Fibroblast of lung (primary cell): ENCODE data around the gene UBE2L6. TPM values are rescaled to one million over a fixed set of nuclear protein-coding genes. Genes with fewer than 3 reads are reported as not detected.

Experiments used
- DNase-seq, 2 donors: peaks; one replicate each; pipeline versions ENCODE4 v3.0.0 to v3.0.0-alpha.2; 2010; ENCODE audit warnings: low read depth in 2 of 2
- H2AFZ ChIP-seq: 2 replicates; pipeline ENCODE4 v1.5.1; 2012; ENCODE audit warnings: low read length, control low read depth, inconsistent platforms
- H3K27ac ChIP-seq: 2 replicates; pipeline ENCODE4 v1.5.1; 2011; ENCODE audit warnings: low read length, control low read depth; ENCODE audit not compliant: insufficient read depth
- H3K27me3 ChIP-seq: 2 replicates; pipeline ENCODE4 v1.5.1; 2011; ENCODE audit warnings: mild to moderate bottlenecking, low read length; ENCODE audit not compliant: control insufficient read depth, insufficient read depth
- H3K36me3 ChIP-seq: 2 replicates; pipeline ENCODE4 v1.5.1; 2011; ENCODE audit warnings: low read length; ENCODE audit not compliant: control insufficient read depth, insufficient read depth
- H3K4me1 ChIP-seq: 2 replicates; pipeline ENCODE4 v1.5.1; 2011; ENCODE audit warnings: low read length; ENCODE audit not compliant: control insufficient read depth, insufficient read depth; ENCODE audit errors: extremely low read depth
- H3K4me2 ChIP-seq: 2 replicates; pipeline ENCODE4 v1.5.1; 2011; ENCODE audit warnings: low read length, control low read depth; ENCODE audit not compliant: insufficient read depth; ENCODE audit errors: extremely low read depth
- H3K4me3 ChIP-seq, 4 experiments: fragments of 200-600 bp in 1 of 4; sonication (generic) in 1 of 4; replicated peaks in 1 of 4; 2 replicates each; pipeline ENCODE4 v1.5.1; 2011 to 2016; ENCODE audit warnings: low read length in 4 of 4, low read depth in 3 of 4, mild to moderate bottlenecking in 3 of 4, control low read depth in 2 of 4, inconsistent platforms in 1 of 4, mixed read lengths in 1 of 4; ENCODE audit not compliant: insufficient read depth in 1 of 4; ENCODE audit errors: control extremely low read depth in 1 of 4
- H3K79me2 ChIP-seq: 2 replicates; pipeline ENCODE4 v1.5.1; 2012; ENCODE audit warnings: mild to moderate bottlenecking, low read length, inconsistent platforms; ENCODE audit not compliant: control insufficient read depth, insufficient read depth
- H3K9ac ChIP-seq: 2 replicates; pipeline ENCODE4 v1.5.1; 2011; ENCODE audit warnings: mild to moderate bottlenecking, low read length, control low read depth; ENCODE audit not compliant: insufficient read depth
- H3K9me3 ChIP-seq: 2 replicates; pipeline ENCODE4 v1.5.1; 2012; ENCODE audit warnings: low read depth, low read length; ENCODE audit not compliant: control insufficient read depth, insufficient read depth
- H4K20me1 ChIP-seq: 2 replicates; pipeline ENCODE4 v1.5.1; 2011; ENCODE audit warnings: low read length; ENCODE audit not compliant: control insufficient read depth, insufficient read depth; ENCODE audit errors: extremely low read depth
- EZH2 ChIP-seq: IDR thresholded peaks from 2 replicates; pipeline ENCODE4 v1.5.1; 2012; ENCODE audit warnings: low read length, control low read depth, mild to moderate bottlenecking; ENCODE audit errors: missing control alignments
- polyA plus RNA-seq, 2 donors: library from polyadenylated mRNA; depleted of rRNA in 1 of 2; stranded (reverse) in 1 of 2; unstranded in 1 of 2; fragments of >200 nt; gene quantifications; 2 replicates each; pipeline ENCODE4 v1.2.1, GENCODE V29; 2011 to 2012; ENCODE audit warnings: missing spikeins in 1 of 2
- total RNA-seq: library from RNA; depleted of rRNA; stranded (reverse); fragments of >200 nt; gene quantifications from 2 replicates; pipeline ENCODE4 v1.2.1, GENCODE V29; 2014
- TF ChIP-seq, protein P1 (sequence below), 2 donors: IDR thresholded peaks in 1 of 2; conservative IDR thresholded peaks in 1 of 2; 1 replicate in 1 of 2; 2 replicates in 1 of 2; pipeline ENCODE4 v1.5.1; 2011 to 2012; ENCODE audit warnings: low read length in 2 of 2, control low read depth in 1 of 2, inconsistent platforms in 1 of 2, low read depth in 1 of 2, mild to moderate bottlenecking in 1 of 2

Gene UBE2L6
- total and polyA plus RNA-seq, 2 donors (not counting 1 experiment from before 2014, with no cell fraction given), result 94.8 to 113 TPM

DNA sequence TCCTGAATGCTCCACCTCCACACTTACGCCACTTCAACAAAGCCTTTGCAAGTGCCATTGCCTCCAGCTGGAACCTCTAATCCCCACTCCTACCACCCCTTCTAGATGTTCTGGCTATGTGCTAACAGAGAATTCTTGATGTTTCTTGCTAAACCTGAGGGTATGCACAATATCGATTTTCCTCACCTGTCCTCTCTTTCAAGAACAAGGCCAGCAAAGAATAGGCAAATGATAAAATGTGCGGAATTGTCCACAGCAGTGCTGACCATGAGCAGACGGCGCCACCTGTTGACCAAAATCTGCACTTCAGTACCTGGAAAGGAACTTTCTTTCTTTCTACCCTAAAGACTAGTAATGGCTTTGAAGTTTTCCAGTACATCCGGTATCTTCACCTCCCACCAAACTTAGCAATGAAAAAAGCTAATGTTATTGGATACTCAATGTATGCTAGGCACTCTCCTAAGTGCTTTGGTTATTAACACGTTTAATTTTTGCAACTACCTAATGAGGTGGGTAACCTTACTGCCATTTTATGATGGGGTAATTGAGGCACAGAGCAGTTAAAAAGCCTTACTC is 40.3 kb downstream of the UBE2L6 start:
- Histone ChIP-seq H3K79me2 (peaks cover 18% of the 10 kb centered on the region), H3K27ac (no peak overlapping the region), H2AFZ (no peak overlapping the region), H4K20me1 (no peaks in the 10 kb centered on the region), H3K36me3 (no peaks in the 10 kb centered on the region), H3K4me2 (no peak overlapping the region), H3K27me3 (no peaks in the 10 kb centered on the region), H3K4me1 (peaks cover 6% of the 10 kb centered on the region), H3K9ac (no peak overlapping the region), H3K9me3 (no peaks in the 10 kb centered on the region), H3K4me3 (no peak overlapping the region)
- TF ChIP-seq, protein P1, sequence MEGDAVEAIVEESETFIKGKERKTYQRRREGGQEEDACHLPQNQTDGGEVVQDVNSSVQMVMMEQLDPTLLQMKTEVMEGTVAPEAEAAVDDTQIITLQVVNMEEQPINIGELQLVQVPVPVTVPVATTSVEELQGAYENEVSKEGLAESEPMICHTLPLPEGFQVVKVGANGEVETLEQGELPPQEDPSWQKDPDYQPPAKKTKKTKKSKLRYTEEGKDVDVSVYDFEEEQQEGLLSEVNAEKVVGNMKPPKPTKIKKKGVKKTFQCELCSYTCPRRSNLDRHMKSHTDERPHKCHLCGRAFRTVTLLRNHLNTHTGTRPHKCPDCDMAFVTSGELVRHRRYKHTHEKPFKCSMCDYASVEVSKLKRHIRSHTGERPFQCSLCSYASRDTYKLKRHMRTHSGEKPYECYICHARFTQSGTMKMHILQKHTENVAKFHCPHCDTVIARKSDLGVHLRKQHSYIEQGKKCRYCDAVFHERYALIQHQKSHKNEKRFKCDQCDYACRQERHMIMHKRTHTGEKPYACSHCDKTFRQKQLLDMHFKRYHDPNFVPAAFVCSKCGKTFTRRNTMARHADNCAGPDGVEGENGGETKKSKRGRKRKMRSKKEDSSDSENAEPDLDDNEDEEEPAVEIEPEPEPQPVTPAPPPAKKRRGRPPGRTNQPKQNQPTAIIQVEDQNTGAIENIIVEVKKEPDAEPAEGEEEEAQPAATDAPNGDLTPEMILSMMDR (conservative IDR thresholded peaks at IDR 0.05 in 1 of 2, IDR thresholded peaks at IDR 0.05 in 1 of 2; ENCODE audit: low read depth in 1 of 2, low read length in 2 of 2), result peak; percentile 92 to 96
- no peak for TF ChIP-seq EZH2
- DNase-seq, result peak; percentile 36 to 71

DNA sequence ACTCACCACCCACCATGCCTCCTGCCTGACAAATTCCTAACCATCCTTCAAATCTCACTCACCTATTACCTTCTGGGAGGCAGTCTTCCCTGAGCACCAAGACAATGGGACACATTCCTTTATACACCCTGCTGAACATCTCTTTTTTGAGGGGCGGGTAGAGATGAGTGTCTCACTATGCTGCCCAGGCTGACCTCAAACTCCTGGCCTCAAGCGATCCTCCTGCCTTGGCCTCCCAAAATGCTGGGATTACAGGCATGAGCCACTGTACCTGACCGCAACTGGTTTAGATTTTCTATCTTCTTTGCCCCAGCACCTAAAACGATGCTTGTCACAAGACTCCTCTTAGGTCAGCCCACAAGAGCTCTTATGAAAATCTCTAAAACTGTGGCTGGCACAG is 44.1 kb downstream of the UBE2L6 start:
- H3K4me1 ChIP-seq, result no peaks in the 10 kb centered on the region
- H2AFZ ChIP-seq, result no peak overlapping the region
- no peaks in the 10 kb centered on the region for H3K9me3 ChIP-seq
- H3K79me2 ChIP-seq, result no peaks in the 10 kb centered on the region
- H3K9ac ChIP-seq, result no peak overlapping the region
- DNase-seq, result no peak
- H3K4me3 ChIP-seq, result no peak overlapping the region
- no peaks in the 10 kb centered on the region for H3K27me3 ChIP-seq
- H4K20me1 ChIP-seq, result no peaks in the 10 kb centered on the region
- H3K4me2 ChIP-seq, result no peak overlapping the region
- TF ChIP-seq, protein P1 (conservative IDR thresholded peaks at IDR 0.05 in 1 of 2, IDR thresholded peaks at IDR 0.05 in 1 of 2; ENCODE audit: low read depth in 1 of 2, low read length in 2 of 2), result no peak
- no peak for TF ChIP-seq EZH2
- H3K36me3 ChIP-seq, result no peaks in the 10 kb centered on the region
- H3K27ac ChIP-seq, result no peak overlapping the region

DNA sequence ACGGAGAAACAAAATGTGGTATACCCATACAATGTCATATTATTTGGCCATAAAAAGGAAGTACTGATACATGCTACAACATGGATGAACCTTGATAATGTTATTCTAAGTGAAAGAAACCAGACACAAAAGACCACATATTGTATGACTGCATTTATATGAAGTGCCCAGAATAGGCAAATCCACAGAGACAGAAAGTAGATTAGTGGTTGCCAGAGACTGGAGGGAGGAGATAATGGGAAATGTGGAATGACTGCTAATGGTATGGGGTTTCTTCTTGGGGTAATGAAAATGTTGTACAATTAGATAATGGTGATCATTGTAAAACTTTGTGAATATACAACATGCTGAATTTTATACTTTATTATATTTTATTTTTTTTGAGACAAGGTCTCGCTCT is 46.4 kb downstream of the UBE2L6 start:
- Histone ChIP-seq H3K27me3 (no peaks in the 10 kb centered on the region), H3K79me2 (no peaks in the 10 kb centered on the region), H3K9me3 (no peaks in the 10 kb centered on the region), H3K4me1 (peaks cover under 1% of the 10 kb centered on the region), H4K20me1 (no peaks in the 10 kb centered on the region), H3K4me3 (no peak overlapping the region), H3K36me3 (no peaks in the 10 kb centered on the region), H3K4me2 (no peak overlapping the region), H3K9ac (no peak overlapping the region), H2AFZ (no peak overlapping the region), H3K27ac (no peak overlapping the region)
- TF ChIP-seq, protein P1 (conservative IDR thresholded peaks at IDR 0.05 in 1 of 2, IDR thresholded peaks at IDR 0.05 in 1 of 2; ENCODE audit: low read depth in 1 of 2, low read length in 2 of 2), result no peak
- no peak for TF ChIP-seq EZH2
- no peak for DNase-seq
